ENCODE data around the gene ATG9B. TPM values are rescaled to one million over a fixed set of nuclear protein-coding genes. Genes with fewer than 3 reads are reported as not detected.
A peak's percentile ranks its signal among the peaks of the same experiment; 100 is the strongest.

Gene ATG9B
- total and polyA plus RNA-seq, 9 of the 15 experiments (the other 6 are each of a cell fraction or from before 2014, with no cell fraction given): 0.29 to 8.0 (median 2.1) TPM

- TF ChIP-seq TOE1 (IDR thresholded peaks at IDR 0.05; ENCODE audit: borderline replicate concordance) (peak; percentile 73), TOE1 (CRISPR knock-in tag; IDR thresholded peaks at IDR 0.05; ENCODE audit: borderline replicate concordance, low read depth) (no peak; the same call in 1 of the 2 replicates), POLR2H (tag; IDR thresholded peaks at IDR 0.05; ENCODE audit: low read depth) (no peak), DPF2 (IDR thresholded peaks at IDR 0.05) (peak; percentile 89), PKNOX1 (IDR thresholded peaks at IDR 0.05) (peak; percentile 79), NFE2L1 (tag; IDR thresholded peaks at IDR 0.05; ENCODE audit: borderline replicate concordance, low read depth) (no peak), KHSRP (IDR thresholded peaks at IDR 0.05) (no peak; the same call in 1 of the 2 replicates), ERF (CRISPR knock-in tag; IDR thresholded peaks at IDR 0.05) (peak; percentile 92), IFI16 (CRISPR knock-in tag; IDR thresholded peaks at IDR 0.05) (0 out of 2 replicates have a peak, but pooled peaks have one; percentile 29), SMAD1 (IDR thresholded peaks at IDR 0.05; ENCODE audit: low read depth, low read length, partially characterized antibody) (peak; percentile 89), HCFC1 (IDR thresholded peaks at IDR 0.05; ENCODE audit: low read depth, low read length) (peak; percentile 62)
- TF ChIP-seq, protein P1, sequence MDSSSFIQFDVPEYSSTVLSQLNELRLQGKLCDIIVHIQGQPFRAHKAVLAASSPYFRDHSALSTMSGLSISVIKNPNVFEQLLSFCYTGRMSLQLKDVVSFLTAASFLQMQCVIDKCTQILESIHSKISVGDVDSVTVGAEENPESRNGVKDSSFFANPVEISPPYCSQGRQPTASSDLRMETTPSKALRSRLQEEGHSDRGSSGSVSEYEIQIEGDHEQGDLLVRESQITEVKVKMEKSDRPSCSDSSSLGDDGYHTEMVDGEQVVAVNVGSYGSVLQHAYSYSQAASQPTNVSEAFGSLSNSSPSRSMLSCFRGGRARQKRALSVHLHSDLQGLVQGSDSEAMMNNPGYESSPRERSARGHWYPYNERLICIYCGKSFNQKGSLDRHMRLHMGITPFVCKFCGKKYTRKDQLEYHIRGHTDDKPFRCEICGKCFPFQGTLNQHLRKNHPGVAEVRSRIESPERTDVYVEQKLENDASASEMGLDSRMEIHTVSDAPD (CRISPR knock-in tag; IDR thresholded peaks at IDR 0.05): no peak
- TF ChIP-seq, protein P2, sequence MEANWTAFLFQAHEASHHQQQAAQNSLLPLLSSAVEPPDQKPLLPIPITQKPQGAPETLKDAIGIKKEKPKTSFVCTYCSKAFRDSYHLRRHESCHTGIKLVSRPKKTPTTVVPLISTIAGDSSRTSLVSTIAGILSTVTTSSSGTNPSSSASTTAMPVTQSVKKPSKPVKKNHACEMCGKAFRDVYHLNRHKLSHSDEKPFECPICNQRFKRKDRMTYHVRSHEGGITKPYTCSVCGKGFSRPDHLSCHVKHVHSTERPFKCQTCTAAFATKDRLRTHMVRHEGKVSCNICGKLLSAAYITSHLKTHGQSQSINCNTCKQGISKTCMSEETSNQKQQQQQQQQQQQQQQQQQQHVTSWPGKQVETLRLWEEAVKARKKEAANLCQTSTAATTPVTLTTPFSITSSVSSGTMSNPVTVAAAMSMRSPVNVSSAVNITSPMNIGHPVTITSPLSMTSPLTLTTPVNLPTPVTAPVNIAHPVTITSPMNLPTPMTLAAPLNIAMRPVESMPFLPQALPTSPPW (CRISPR knock-in tag; IDR thresholded peaks at IDR 0.05): peak; percentile 91
These were observed 30.0 kb downstream of the ATG9B start (continued) for GRCh38 chr7:150994141-150994837.
